Body of pancreas (tissue), 4 donors: ENCODE results near the gene GAMT. TPM values are rescaled to one million over a fixed set of nuclear protein-coding genes. Genes with fewer than 3 reads are reported as not detected.

Experiments used
- ATAC-seq: fragments of 150-250 bp; one replicate; pipeline ENCODE4 v1.9.1; 2016
- DNase-seq, 4 donors: peaks; one replicate each; pipeline ENCODE4 v3.0.0-alpha.2; 2019
- H3K27ac ChIP-seq, 4 donors: fragments of 200-600 bp; sonication (generic); 1 replicate in 3 of 4; 2 replicates in 1 of 4; pipeline versions ENCODE4 v1.5.1 to v1.6.1; 2016 to 2019; ENCODE audit warnings: mild to moderate bottlenecking in 1 of 4, mixed read lengths in 1 of 4, moderate library complexity in 1 of 4
- H3K27me3 ChIP-seq, 2 donors: fragments of 200-600 bp; sonication (generic); one replicate each; pipeline ENCODE4 v1.6.0; 2016; ENCODE audit warnings: mild to moderate bottlenecking in 1 of 2
- H3K36me3 ChIP-seq, 2 donors: fragments of 200-600 bp; sonication (generic); replicated peaks in 1 of 2; 2 replicates each; pipeline ENCODE4 v1.5.1; 2016; ENCODE audit warnings: low read depth in 2 of 2; ENCODE audit not compliant: insufficient read depth in 1 of 2
- H3K4me1 ChIP-seq: fragments of 200-600 bp; sonication (generic); one replicate; pipeline ENCODE4 v1.6.0; 2016
- H3K4me3 ChIP-seq, 2 donors: fragments of 200-600 bp; sonication (generic); 1 replicate in 1 of 2; 2 replicates in 1 of 2; pipeline ENCODE4 v1.5.1; 2016 to 2019
- H3K9me3 ChIP-seq, 3 donors: fragments of 200-600 bp; sonication (generic); 1 replicate in 2 of 3; 2 replicates in 1 of 3; pipeline ENCODE4 v1.5.1; 2016
- CTCF ChIP-seq, 7 experiments: fragments of 450-650 bp in 4 of 7; fragments of 200-600 bp in 3 of 7; sonication (generic) in 3 of 7; IDR thresholded peaks; one replicate each; pipeline ENCODE4 v1.5.1; 2016 to 2019; ENCODE audit warnings: antibody characterized with exemption in 7 of 7
- POLR2A ChIP-seq, 3 donors: fragments of 450-650 bp; IDR thresholded peaks; one replicate each; pipeline ENCODE4 v1.6.1; 2016; ENCODE audit warnings: antibody characterized with exemption in 3 of 3, mild to moderate bottlenecking in 2 of 3
- WGBS, 2 donors: methylation state at CpG; one replicate each; pipeline ENCODE4 v1.1.5; 2017; 5-methylcytosine and 5-hydroxymethylcytosine counted together
- intact Hi-C: fragments of 100-400 bp; cut with DNase I; formaldehyde crosslinking; loops from one replicate; pipeline ENCODE4 v1.15.1; 2023
- total RNA-seq, 2 donors: library from RNA; depleted of rRNA; stranded (reverse); fragments of >200 nt; gene quantifications; one replicate each; pipeline ENCODE4 v1.1.0, GENCODE V29; 2016

Gene GAMT
- total RNA-seq, 2 donors from 2014 or later, result 70.2 to 129 TPM

GRCh38 chr19:1418951-1419738, 17.8 kb upstream of the GAMT start:
- TF ChIP-seq CTCF (IDR thresholded peaks at IDR 0.05), result no peak
- no peak for TF ChIP-seq POLR2A (IDR thresholded peaks at IDR 0.05)
- ATAC-seq (no peak), DNase-seq (no peak)
- no peaks in the 10 kb centered on the region for H3K9me3 ChIP-seq
- peaks cover 50% of the 10 kb centered on the region for H3K4me1 ChIP-seq
- no peaks in the 10 kb centered on the region for H3K27me3 ChIP-seq
- H3K4me3 ChIP-seq, result no peak overlapping the region
- intact Hi-C loops, result no loop called here
- H3K36me3 ChIP-seq, result peaks cover 15 to 34% of the 10 kb centered on the region in 2 donors
- H3K27ac ChIP-seq, result peak overlapping the region in 1 of 4 donors; percentile 95
- WGBS, 2 donors, result 85 to 90% methylated on average over 17 to 21 of the region's 21 CpGs

- Histone ChIP-seq H3K36me3 (peaks cover 15 to 32% of the 10 kb centered on the region in 2 donors), H3K27ac (peak overlapping the region in 1 of 4 donors; percentile 95), H3K4me3 (no peak overlapping the region), H3K9me3 (no peaks in the 10 kb centered on the region), H3K4me1 (peaks cover 57% of the 10 kb centered on the region), H3K27me3 (no peaks in the 10 kb centered on the region)
- intact Hi-C loops, result no loop called here
- DNase-seq (no peak), ATAC-seq (no peak)
- TF ChIP-seq CTCF (IDR thresholded peaks at IDR 0.05) (no peak), POLR2A (IDR thresholded peaks at IDR 0.05) (no peak)
- WGBS, 2 donors, result 79 to 89% methylated on average over 13 of the region's 13 CpGs
These were observed 17.1 kb upstream of the GAMT start for GRCh38 chr19:1418496-1418775.

- intact Hi-C loops, result no loop called here
- no peaks in the 10 kb centered on the region for H3K27me3 ChIP-seq
- H3K9me3 ChIP-seq, result no peaks in the 10 kb centered on the region
- DNase-seq (no peak), ATAC-seq (no peak)
- peaks cover 63% of the 10 kb centered on the region for H3K4me1 ChIP-seq
- 42 to 64% methylated on average over 27 to 30 of the region's 30 CpGs for WGBS, 2 donors
- H3K4me3 ChIP-seq, result no peak overlapping the region
- peaks cover 15 to 29% of the 10 kb centered on the region in 2 donors for H3K36me3 ChIP-seq
- peak overlapping the region; percentile 25 to 98 (median 94) for H3K27ac ChIP-seq
- TF ChIP-seq POLR2A (IDR thresholded peaks at IDR 0.05), result no peak
- TF ChIP-seq CTCF (IDR thresholded peaks at IDR 0.05), result no peak
These were observed 16.5 kb upstream of the GAMT start for GRCh38 chr19:1417681-1418495.

GRCh38 chr19:1417145-1417544, 15.8 kb upstream of the GAMT start:
- Histone ChIP-seq H3K27me3 (no peaks in the 10 kb centered on the region), H3K4me3 (no peak overlapping the region), H3K9me3 (no peaks in the 10 kb centered on the region), H3K4me1 (peaks cover 70% of the 10 kb centered on the region), H3K27ac (peak overlapping the region; percentile 25 to 98 (median 94)), H3K36me3 (peaks cover 15 to 22% of the 10 kb centered on the region in 2 donors)
- ATAC-seq (no peak), DNase-seq (peak in 1 of 4 donors; percentile 47)
- WGBS, 2 donors, result 68 to 78% methylated on average over 21 of the region's 21 CpGs
- intact Hi-C loops, result no loop called here
- TF ChIP-seq POLR2A (IDR thresholded peaks at IDR 0.05), result no peak
- no peak for TF ChIP-seq CTCF (IDR thresholded peaks at IDR 0.05)
